ENCODE measurements around the gene CECR2. TPM values are rescaled to one million over a fixed set of nuclear protein-coding genes. Genes with fewer than 3 reads are reported as not detected.
"Not testable (repeated sequence)": the region's sequence is repeated elsewhere in the genome, so short reads cannot be mapped to it uniquely, and the experiment has no call there.

CECR2 gene
- total RNA-seq, 2 donors from 2014 or later: 0.18 TPM; not detected in 1

DNA sequence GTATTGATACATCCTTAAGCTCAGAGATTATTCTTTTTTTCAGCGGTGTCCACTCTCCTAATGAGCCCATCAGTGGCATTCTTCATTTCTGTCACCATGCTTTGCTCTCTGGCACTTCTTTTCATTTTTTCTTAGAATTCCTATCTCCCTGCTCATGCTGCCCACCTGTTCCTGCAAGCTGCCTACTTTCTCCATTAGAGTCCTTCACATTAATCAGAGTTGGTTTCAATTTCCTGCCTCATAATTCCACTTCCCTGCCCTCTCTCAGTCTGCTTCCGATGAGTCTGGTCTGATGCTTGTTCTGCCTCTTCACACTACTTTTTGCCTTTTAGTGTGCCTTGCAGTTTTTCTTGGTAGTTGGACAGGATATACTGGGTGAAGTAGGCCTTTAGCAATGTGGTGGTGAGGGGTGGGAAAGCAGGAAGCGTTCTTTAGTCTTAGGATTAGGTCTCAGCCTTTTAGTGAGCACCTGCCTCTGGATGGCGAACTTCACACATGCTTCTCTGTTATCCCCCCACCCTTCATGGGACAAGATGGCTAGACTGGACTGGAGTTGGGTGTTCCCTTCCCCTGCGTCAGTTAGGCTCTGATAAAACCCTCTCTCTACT lies 53.6 kb downstream of the CECR2 start:
- no peak for DNase-seq (ENCODE audit: low spot score in 2 of 2)
- ATAC-seq: no peak
- Mint-ChIP-seq H3K27ac (no peak overlapping the region), H3K36me3 (no peaks in the 10 kb centered on the region), H3K9me3 (no peaks in the 10 kb centered on the region)

DNA sequence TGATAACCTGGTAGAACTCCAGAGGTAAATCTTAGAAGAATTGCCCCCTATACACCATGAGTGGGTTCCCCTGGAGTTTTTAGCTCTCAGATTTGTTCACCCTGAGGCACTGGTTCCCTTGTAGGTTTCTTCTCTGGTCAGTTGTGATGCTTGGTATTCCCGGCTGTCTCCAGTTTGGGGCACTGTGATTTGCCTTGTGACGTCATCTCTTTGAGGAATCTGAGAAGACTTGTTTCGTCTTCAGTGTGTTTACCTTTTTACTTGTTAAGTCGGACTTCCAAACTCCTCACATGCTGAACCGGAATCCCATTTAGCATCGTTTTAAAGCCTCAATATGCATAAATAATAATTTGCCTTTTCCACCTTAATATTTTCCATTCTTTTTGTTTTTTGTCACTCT lies 54.4 kb downstream of the CECR2 start:
- no peaks in the 10 kb centered on the region for H3K9me3 Mint-ChIP-seq
- no peaks in the 10 kb centered on the region for H3K36me3 Mint-ChIP-seq

DNA sequence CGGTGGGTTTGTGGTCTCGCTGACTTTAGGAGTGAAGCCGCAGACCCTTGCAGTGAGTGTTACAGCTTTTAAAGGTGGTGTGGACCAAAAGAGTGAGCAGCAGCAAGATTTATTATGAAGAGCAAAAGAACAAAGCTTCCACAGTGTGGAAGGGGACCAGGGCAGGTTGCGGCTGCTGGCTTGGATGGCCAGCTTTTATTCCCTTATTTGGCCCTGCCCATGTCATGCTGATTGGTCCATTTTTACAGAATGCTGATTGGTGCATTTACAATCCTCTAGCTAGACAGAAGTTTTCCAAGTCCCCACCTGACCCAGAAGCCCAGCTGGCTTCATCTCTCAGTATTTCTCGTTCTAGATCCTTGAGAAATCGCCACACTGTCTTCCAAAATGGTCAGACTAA lies 58.3 kb downstream of the CECR2 start:
- not testable (repeated sequence) for DNase-seq (ENCODE audit: low spot score in 2 of 2); ATAC-seq; H3K9me3 Mint-ChIP-seq; H3K36me3 Mint-ChIP-seq; H3K27ac Mint-ChIP-seq

More for the DNA sequence above, 54.4 kb downstream of the CECR2 start:
- H3K27ac Mint-ChIP-seq: no peak overlapping the region
- ATAC-seq: no peak
- DNase-seq (ENCODE audit: low spot score in 2 of 2): no peak

DNA sequence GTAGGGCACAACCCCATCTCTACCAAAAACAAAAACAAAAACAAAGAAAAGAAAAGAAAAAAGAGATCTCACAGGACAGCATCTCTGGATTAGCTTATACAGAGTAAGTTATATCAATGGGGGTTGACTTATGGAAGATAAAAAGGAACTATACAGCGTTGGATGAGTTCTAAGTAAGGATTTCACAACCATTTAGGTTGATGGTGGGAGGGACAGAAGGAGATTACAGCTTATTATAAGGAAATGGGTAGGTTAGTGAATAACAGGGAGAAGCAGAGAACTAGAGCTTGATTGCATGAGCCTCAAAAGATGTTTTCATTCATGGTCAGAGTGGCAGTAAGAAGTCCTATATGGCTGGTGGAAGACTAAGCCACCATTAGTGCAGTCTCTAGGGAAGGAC lies 60.3 kb downstream of the CECR2 start:
- Mint-ChIP-seq H3K27ac (no peak overlapping the region), H3K9me3 (no peaks in the 10 kb centered on the region), H3K36me3 (no peaks in the 10 kb centered on the region)
- DNase-seq (ENCODE audit: low spot score in 2 of 2): no peak
- no peak for ATAC-seq

DNA sequence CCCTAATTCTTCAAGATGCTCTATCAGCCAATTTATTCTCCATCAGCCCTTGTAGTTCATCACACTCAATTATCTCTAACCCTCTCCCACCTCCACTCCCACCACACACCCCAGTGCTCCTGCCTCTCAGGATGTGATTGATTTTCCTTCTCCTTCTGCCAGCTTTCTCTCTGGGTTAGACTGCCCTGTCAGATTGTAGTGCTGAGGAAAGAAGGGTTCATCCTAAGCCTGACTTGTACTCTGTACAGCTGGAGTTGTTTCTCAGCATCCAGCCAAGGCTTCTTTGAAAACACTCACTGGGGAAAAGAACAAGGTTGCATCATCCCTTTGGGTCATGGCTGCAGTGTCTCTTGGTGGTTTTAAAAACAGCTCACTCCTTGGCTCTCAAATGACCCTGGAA lies 61.2 kb downstream of the CECR2 start:
- DNase-seq (ENCODE audit: low spot score in 2 of 2) (no peak), ATAC-seq (no peak)
- H3K36me3 Mint-ChIP-seq: no peaks in the 10 kb centered on the region
- H3K9me3 Mint-ChIP-seq: no peaks in the 10 kb centered on the region
- no peak overlapping the region for H3K27ac Mint-ChIP-seq

DNA sequence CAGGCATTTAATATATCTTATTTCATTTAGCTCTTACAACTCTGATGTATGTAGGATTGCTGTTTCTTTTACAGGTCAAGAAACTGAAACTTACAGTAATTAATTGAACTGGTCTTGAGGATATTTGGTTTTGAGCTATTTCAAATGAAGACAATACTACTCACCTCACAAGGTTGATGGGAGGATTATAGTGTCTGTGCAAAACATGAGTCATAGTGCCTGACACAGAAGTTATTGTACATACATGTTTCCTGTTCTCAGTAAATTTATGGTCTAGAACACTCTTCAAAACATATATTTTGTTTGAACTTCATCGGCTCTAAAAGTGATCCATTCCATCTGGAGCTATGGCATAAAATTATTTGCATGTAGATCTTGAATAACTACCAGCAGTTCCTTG lies 61.9 kb downstream of the CECR2 start:
- H3K27ac Mint-ChIP-seq: no peak overlapping the region
- H3K9me3 Mint-ChIP-seq: no peaks in the 10 kb centered on the region
- ATAC-seq (no peak), DNase-seq (ENCODE audit: low spot score in 2 of 2) (no peak)
- H3K36me3 Mint-ChIP-seq: no peaks in the 10 kb centered on the region

DNA sequence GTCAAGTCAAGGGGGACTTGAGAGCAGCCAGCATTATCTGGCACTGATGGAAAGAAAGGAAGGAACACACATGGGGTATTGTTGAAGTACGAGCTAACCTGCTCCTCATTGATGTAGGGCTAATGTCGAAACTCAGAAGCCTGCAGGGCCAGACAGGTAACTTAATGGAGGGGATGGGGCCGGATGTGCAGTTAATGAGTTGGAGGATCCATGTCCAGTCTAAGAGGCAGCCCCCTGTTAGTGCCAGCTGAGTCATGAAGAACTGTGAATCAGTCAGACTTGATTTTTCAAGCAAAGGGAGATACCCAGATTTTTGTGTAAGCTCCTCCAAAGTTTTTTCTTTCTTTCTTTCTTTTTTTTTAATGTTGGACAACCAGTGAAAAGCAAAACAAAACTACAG lies 65.6 kb downstream of the CECR2 start:
- no peaks in the 10 kb centered on the region for H3K9me3 Mint-ChIP-seq
- no peaks in the 10 kb centered on the region for H3K36me3 Mint-ChIP-seq
- no peak overlapping the region for H3K27ac Mint-ChIP-seq
- ATAC-seq (no peak), DNase-seq (ENCODE audit: low spot score in 2 of 2) (no peak)

DNA sequence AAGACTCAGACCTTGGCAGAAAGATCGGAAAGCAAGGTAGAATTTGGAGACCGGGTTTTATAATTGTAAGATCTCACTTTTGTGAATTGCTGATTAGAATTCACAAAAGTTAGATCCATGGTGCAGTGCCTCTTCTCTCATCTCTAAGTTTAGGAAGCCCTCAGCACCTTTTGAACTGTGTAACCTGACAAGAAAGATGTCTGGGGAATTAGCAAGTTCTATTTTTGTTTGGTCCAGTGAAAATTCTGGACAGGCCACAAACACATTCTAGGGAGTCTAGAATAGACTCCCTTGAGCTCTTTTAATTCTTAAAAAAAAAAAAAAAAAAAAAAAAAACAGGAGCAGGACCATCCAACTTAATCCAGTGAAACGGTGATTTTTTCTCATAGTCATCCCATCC lies 66.1 kb downstream of the CECR2 start:
- Mint-ChIP-seq H3K9me3 (no peaks in the 10 kb centered on the region), H3K36me3 (no peaks in the 10 kb centered on the region), H3K27ac (no peak overlapping the region)
- DNase-seq (ENCODE audit: low spot score in 2 of 2): no peak
- ATAC-seq: no peak

DNA sequence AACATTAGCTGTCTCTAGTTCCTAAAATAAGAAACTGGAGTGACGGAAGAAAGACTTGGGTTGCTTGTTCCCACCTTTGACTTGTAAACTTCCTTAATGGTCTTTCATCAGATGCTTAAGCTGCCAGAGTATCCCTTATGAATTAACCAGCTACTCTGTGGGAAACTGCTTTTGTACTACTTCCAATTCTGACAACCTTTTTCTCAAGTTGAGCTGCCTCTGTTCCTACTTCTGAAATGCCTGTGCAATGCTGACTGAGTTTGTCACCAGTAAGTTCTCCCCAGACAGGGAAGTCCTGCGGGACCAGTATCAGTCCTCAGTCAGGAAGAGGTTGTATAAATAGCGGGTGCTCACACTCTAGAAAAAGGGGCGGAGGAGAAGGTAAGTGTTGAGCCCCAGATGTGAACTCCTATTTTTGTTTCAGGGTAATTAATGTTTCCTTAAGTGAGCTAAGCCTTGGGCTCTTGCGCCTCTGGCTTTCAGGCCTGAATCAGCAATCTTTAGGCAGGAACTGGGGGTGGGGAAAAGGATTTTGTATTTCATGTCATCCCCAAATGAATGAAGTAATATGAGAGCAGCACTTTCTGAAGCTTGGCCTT lies 67.2 kb downstream of the CECR2 start:
- Mint-ChIP-seq H3K36me3 (no peaks in the 10 kb centered on the region), H3K27ac (no peak overlapping the region), H3K9me3 (no peaks in the 10 kb centered on the region)
- DNase-seq (ENCODE audit: low spot score in 2 of 2) (no peak), ATAC-seq (no peak)

DNA sequence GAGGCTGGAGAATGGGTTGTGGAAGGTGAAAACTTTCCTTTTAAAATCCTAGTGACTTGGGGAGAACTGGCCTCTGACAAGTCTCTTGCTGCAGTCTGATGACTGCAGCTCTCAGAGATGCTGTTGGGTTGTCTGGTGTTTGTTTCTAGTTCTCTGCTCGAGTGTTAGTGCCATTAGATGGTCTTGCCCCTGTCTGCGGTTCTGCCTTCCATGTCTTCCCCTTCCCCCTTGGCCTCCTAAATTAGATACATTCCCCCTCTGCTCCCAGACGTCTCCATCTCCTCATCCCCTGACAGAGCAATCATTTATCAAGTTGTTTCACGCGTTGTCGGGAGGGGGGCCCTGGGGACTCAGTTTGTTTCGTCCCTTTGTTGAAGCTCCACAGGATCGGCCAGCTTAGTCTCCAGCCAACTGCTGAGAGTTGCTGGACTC lies 67.7 kb downstream of the CECR2 start:
- no peaks in the 10 kb centered on the region for H3K36me3 Mint-ChIP-seq
- ATAC-seq: no peak
- H3K27ac Mint-ChIP-seq: peak overlapping the region in 1 of 2 donors; percentile 16
- no peaks in the 10 kb centered on the region for H3K9me3 Mint-ChIP-seq
- DNase-seq (ENCODE audit: low spot score in 2 of 2): no peak

DNA sequence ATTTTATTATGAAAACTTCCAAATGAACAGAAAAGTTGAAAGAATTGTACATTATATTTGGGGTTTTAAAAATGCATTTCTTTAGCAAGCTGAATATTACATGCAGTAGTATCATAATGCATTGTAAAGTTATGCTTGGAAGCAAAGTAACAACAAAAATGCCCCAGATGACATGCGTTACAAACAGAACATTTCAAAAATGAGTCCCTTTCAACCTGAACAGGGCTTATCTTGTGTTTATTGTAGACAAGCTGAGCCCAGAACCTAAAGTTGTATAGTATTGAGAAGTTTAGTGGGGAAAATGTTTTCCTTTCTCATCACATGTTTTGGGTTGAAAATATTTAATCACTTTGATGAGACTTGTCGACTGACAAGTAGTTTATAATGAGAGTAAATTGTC lies 68.8 kb downstream of the CECR2 start:
- ATAC-seq (no peak), DNase-seq (ENCODE audit: low spot score in 2 of 2) (no peak)
- Mint-ChIP-seq H3K27ac (no peak overlapping the region), H3K9me3 (no peaks in the 10 kb centered on the region), H3K36me3 (no peaks in the 10 kb centered on the region)

DNA sequence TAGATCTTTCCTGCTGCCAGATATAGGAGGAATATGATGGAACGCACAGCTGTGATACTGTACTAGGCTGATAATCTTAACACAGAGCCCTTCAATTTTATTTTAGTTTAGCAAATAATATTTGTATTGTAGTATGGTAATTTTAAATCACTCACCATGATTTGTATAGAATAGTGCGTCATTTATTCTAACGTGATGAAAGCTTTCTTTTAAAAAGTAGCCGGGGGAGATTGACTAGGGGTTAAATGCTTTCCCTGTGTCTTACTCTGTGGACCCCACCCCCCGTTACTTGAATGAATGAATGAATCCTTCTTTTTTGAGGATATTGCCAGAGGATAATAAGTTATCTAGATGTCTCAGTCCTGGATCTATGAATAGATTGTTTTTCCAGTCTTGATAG lies 72.1 kb downstream of the CECR2 start:
- DNase-seq (ENCODE audit: low spot score in 2 of 2): no peak
- no peak for ATAC-seq
- no peak overlapping the region for H3K27ac Mint-ChIP-seq
- H3K36me3 Mint-ChIP-seq: no peaks in the 10 kb centered on the region
- no peaks in the 10 kb centered on the region for H3K9me3 Mint-ChIP-seq

DNA sequence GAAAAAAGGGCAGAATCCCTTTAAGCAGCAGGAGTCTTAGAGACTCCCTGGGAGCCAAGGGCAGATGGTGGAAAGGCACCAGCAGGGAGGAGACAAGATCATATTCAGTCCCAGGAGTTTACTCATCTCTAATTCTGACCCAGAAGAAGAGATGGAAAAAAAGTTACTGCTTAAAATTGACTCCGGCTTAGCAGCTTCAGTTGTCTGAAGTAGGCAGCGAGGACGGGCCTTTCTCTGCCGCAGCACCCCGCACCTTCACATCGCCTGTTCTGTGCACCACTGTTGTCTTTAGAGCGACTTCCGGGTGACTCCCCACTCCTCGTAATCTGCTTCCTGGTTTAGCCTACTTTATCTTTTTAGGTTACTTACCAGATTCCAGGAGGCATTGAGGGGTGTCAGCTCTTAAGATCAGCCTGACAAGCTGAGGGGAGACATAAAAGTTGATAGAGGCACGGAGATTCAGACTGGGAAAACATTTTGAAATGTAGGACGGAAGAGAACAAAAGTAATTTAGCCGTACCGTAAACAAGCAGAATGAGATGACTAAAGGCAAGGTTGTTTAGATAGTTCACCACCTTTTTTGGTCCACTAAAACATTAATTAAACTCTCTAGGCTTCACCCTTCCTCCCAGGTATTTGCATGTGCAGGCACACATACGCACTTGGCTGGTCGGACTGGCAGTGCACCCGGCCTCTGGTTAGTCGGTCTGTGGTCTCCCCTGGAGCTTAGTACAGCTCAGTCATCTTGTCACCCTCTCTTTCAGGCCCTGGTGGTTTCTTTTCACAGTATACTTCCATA lies 74.3 kb downstream of the CECR2 start:
- Mint-ChIP-seq H3K27ac (no peak overlapping the region), H3K36me3 (no peaks in the 10 kb centered on the region), H3K9me3 (no peaks in the 10 kb centered on the region)
- DNase-seq (ENCODE audit: low spot score in 2 of 2): no peak
- ATAC-seq: no peak

DNA sequence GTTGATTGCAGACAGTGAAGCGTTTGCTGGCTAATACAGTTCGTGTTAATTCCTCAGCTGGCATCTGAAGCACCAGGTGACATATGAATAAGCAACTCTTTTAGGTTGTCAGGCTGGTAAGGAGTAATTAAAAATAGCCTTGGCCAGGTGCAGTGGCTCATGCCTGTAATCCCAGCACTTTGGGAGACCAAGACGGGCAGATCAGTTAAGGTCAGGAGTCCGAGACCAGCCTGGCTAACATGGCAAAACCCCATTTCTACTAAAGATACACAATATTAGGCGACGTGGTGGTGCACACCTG lies 74.9 kb downstream of the CECR2 start:
- DNase-seq (ENCODE audit: low spot score in 2 of 2) (no peak), ATAC-seq (no peak)
- Mint-ChIP-seq H3K27ac (no peak overlapping the region), H3K9me3 (no peaks in the 10 kb centered on the region), H3K36me3 (no peaks in the 10 kb centered on the region)

DNA sequence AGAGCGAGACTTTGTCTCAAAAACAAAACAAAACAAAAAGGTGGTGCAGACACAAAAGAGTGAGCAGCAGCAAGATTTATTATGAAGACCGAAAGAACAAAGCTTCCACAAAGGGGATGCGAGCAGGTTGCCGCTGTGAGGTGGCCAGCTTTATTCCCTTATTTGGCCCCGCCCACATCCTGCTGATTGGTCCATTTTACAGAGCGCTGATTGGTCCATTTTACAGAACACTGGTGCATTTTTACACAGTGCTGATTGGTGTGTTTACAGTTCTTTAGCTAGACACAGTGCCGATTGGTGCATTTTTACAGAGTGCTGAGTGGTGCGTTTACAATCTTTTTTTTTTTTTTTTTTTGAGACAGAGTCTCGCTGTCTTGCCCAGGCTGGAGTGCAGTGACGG lies 77.4 kb downstream of the CECR2 start:
- DNase-seq (ENCODE audit: low spot score in 2 of 2) (no peak), ATAC-seq (no peak)
- H3K9me3 Mint-ChIP-seq: no peaks in the 10 kb centered on the region
- H3K36me3 Mint-ChIP-seq: no peaks in the 10 kb centered on the region
- no peak overlapping the region for H3K27ac Mint-ChIP-seq

DNA sequence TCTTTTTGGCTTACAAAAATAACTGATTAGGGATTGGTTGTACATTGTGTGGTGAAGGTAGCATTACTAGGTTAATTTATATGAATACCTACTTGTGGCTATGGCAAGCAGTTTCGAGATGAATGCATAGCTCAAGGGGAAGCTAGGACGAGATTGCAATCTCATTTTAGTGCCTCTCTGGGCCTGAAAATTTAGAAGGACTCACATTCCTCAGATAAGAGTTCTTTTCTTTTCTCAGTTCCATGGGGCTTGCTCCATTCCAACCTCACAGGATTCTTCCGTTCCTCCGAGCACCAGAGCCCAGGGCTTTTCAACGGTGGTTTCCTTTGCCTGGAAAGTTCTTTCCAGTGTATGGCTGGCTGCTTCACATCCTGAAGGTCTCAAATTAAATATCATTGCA lies 82.1 kb downstream of the CECR2 start:
- ATAC-seq (no peak), DNase-seq (ENCODE audit: low spot score in 2 of 2) (no peak)
- no peaks in the 10 kb centered on the region for H3K9me3 Mint-ChIP-seq
- no peak overlapping the region for H3K27ac Mint-ChIP-seq
- no peaks in the 10 kb centered on the region for H3K36me3 Mint-ChIP-seq

DNA sequence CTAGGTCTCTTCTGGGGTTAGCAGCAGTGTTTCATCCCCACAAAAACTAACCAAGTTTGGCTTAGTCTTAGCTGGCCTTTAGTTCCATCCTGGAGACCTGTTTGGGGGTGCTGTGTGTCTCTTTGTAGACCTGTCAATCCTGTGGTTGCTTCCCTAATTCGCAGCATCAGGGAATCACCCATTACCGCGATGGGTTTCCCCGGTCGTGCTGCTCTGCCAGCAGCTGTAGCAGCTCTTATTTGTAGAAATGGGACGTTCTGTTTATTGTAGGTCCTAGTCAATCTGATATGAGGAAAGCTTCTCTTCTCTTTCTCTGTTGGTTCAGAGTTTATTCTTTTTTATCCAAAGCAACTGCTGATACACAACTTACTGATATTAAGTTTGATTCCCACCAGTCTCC lies 91.6 kb downstream of the CECR2 start:
- Mint-ChIP-seq H3K36me3 (no peaks in the 10 kb centered on the region), H3K9me3 (no peaks in the 10 kb centered on the region), H3K27ac (no peak overlapping the region)
- ATAC-seq (no peak), DNase-seq (ENCODE audit: low spot score in 2 of 2) (no peak)

DNA sequence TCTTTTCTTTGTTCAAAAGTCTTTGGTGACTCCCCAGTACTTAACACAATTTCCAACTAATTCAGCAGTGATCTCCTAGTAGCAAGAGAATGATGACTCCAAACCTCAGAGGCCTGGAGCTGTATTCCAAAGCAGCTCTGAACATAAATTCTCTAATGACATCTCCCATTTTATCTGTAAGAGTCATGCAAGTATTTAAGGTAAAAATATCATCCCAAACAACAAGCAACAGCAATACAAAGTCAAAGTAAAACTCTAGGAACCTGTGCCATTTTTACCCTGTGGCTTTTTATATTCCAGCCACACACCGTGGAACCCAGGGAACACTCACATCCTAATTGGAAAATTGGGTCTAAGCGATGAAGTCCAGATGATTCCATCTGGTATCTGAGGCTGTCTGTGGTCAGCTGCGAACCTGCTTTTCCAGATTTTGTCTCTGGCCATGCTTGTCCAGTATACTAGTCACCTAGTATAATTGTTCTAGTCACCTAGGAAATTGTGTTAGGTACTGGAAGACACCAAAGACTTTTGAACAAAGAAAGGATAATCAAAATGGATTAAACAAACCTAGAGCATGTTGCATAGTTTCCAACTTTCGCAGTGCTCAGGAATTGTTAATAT lies 101.7 kb downstream of the CECR2 start:
- H3K9me3 Mint-ChIP-seq: no peaks in the 10 kb centered on the region
- DNase-seq (ENCODE audit: low spot score in 2 of 2) (no peak), ATAC-seq (no peak)
- no peaks in the 10 kb centered on the region for H3K36me3 Mint-ChIP-seq
- no peak overlapping the region for H3K27ac Mint-ChIP-seq
